ENCODE data around the gene VPS26A. TPM values are rescaled to one million over a fixed set of nuclear protein-coding genes. Genes with fewer than 3 reads are reported as not detected.

Gene VPS26A
- total and polyA plus RNA-seq, 2 donors from 2014 or later, result 38.9 to 52.5 TPM

- Histone ChIP-seq H3K4me1 (ENCODE audit: control insufficient read depth in 2 of 3, insufficient read depth in 2 of 3, low read depth in 1 of 3, low read length in 3 of 3) (no peaks in the 10 kb centered on the region), H3K4me3 (ENCODE audit: low read length in 3 of 3) (no peak overlapping the region), H3K9me3 (ENCODE audit: control insufficient read depth in 2 of 3, insufficient read depth in 1 of 3, low read length in 3 of 3) (no peaks in the 10 kb centered on the region), H3K36me3 (ENCODE audit: control insufficient read depth in 2 of 3, insufficient read depth in 3 of 3, low read length in 3 of 3) (peaks cover 8 to 29% (median 16%) of the 10 kb centered on the region in 3 donors), H3K27ac (ENCODE audit: low read depth in 2 of 2, low read length in 2 of 2) (no peak overlapping the region), H3K9ac (ENCODE audit: low read length in 3 of 3) (no peak overlapping the region), H3K27me3 (ENCODE audit: control insufficient read depth, insufficient read depth, low read length) (no peaks in the 10 kb centered on the region)
- FAIRE-seq (no peak), DNase-seq (no peak)
- intact Hi-C loops (cut with DNase I), result no loop called here
- TF ChIP-seq CTCF (IDR thresholded peaks at IDR 0.05; ENCODE audit: borderline replicate concordance, extremely low read depth, insufficient read depth), result no peak
Observed at GRCh38 chr10:69208761-69209160, 84.8 kb downstream of the VPS26A start.

GRCh38 chr10:69209787-69210484 lies 86.0 kb downstream of the VPS26A start:
- Histone ChIP-seq H3K27ac (ENCODE audit: low read depth in 2 of 2, low read length in 2 of 2) (no peak overlapping the region), H3K9me3 (ENCODE audit: control insufficient read depth in 2 of 3, insufficient read depth in 1 of 3, low read length in 3 of 3) (peaks cover 0 to 6% (median 0%) of the 10 kb centered on the region in 3 donors), H3K9ac (ENCODE audit: low read length in 3 of 3) (no peak overlapping the region), H3K27me3 (ENCODE audit: control insufficient read depth, insufficient read depth, low read length) (no peaks in the 10 kb centered on the region), H3K4me3 (ENCODE audit: low read length in 3 of 3) (no peak overlapping the region), H3K36me3 (ENCODE audit: control insufficient read depth in 2 of 3, insufficient read depth in 3 of 3, low read length in 3 of 3) (peaks cover 8 to 27% (median 12%) of the 10 kb centered on the region in 3 donors), H3K4me1 (ENCODE audit: control insufficient read depth in 2 of 3, insufficient read depth in 2 of 3, low read depth in 1 of 3, low read length in 3 of 3) (peaks cover 0 to 3% (median 0%) of the 10 kb centered on the region in 3 donors)
- no peak for DNase-seq
- FAIRE-seq, result no peak
- TF ChIP-seq CTCF (IDR thresholded peaks at IDR 0.05; ENCODE audit: borderline replicate concordance, extremely low read depth, insufficient read depth), result no peak
- intact Hi-C loops (cut with DNase I), result no loop called here

GRCh38 chr10:69211104-69211503 lies 87.1 kb downstream of the VPS26A start:
- H3K9ac ChIP-seq (ENCODE audit: low read length in 3 of 3), result no peak overlapping the region
- H3K27me3 ChIP-seq (ENCODE audit: control insufficient read depth, insufficient read depth, low read length), result no peaks in the 10 kb centered on the region
- H3K9me3 ChIP-seq (ENCODE audit: control insufficient read depth in 2 of 3, insufficient read depth in 1 of 3, low read length in 3 of 3), result peaks cover 0 to 6% (median 0%) of the 10 kb centered on the region in 3 donors
- H3K4me1 ChIP-seq (ENCODE audit: control insufficient read depth in 2 of 3, insufficient read depth in 2 of 3, low read depth in 1 of 3, low read length in 3 of 3), result peaks cover 0 to 3% (median 3%) of the 10 kb centered on the region in 3 donors
- peaks cover 8 to 22% (median 12%) of the 10 kb centered on the region in 3 donors for H3K36me3 ChIP-seq (ENCODE audit: control insufficient read depth in 2 of 3, insufficient read depth in 3 of 3, low read length in 3 of 3)
- no peak overlapping the region for H3K4me3 ChIP-seq (ENCODE audit: low read length in 3 of 3)
- FAIRE-seq (no peak), DNase-seq (no peak)
- intact Hi-C loops (cut with DNase I), result no loop called here
- TF ChIP-seq CTCF (IDR thresholded peaks at IDR 0.05; ENCODE audit: borderline replicate concordance, extremely low read depth, insufficient read depth), result no peak
- H3K27ac ChIP-seq (ENCODE audit: low read depth in 2 of 2, low read length in 2 of 2), result no peak overlapping the region
